Heart left ventricle (tissue), 13 donors: Measurements from ENCODE around the gene PCMT1.

Experiments used
- CTCF ChIP-seq, 12 donors: fragments of 200-600 bp; sonication (generic) in 4 of 12; IDR thresholded peaks; one replicate each; pipeline versions ENCODE4 v1.5.0 to v1.8.0; 2018 to 2022; ENCODE audit warnings: antibody characterized with exemption in 12 of 12, mild to moderate bottlenecking in 5 of 12
- POLR2A ChIP-seq, 2 donors: fragments of 450-650 bp; IDR thresholded peaks; one replicate each; pipeline ENCODE4 v1.6.1; 2017; ENCODE audit warnings: antibody characterized with exemption in 2 of 2, mild to moderate bottlenecking in 2 of 2, moderate library complexity in 2 of 2
- donor health status: ischemic (EF 13 %, LVEDD 7.1; RV severe dilation, severe dysfunction).
- donor health status: DM: no; HTN: yes; CAD: no.
- donor health status: DM: no; HTN: no; CAD: no.
- donor health status: ischemic (EF 25% LVEDD 6.9; RV normal size, moderate dysfunction).
- donor health status: ischemic (EF 25% LVEDD 5.7; RV mildly dilated, moderate dysfunction).
- donor health status: ischemic (EF 35%, LVEDD 5.7; RV mildly dilated, moderate dysfunction).
- donor health status: nonischemic (EF 11% LVEDD 7.7; RV severe dilation, severe dysfunction).
- donor health status: DM: yes; HTN: yes; CAD: no.
- donor health status: PGD.
- donor health status: ischemic (EF 29% LVEDD 5.4; RV normal size, mild dysfunction).
- donor health status: nonischemic (EF 23%, LVEDD 6.1; RV moderate dilation, normal function).

GRCh38 chr6:149843051-149843633, 93.6 kb downstream of the PCMT1 start:
- no peak for TF ChIP-seq CTCF (IDR thresholded peaks at IDR 0.05)
- TF ChIP-seq POLR2A (IDR thresholded peaks at IDR 0.05), result no peak
